Activated CD4-positive, alpha-beta memory T cell treated with anti-CD3 and anti-CD28 coated beads for 36 hours (primary cell): ENCODE results near the gene CEMIP2. TPM values are rescaled to one million over a fixed set of nuclear protein-coding genes. Genes with fewer than 3 reads are reported as not detected.
A peak's percentile ranks its signal among the peaks of the same experiment; 100 is the strongest.

Experiments used
- CTCF ChIA-PET: fragments of 350-600 bp; sonication (Branson Sonifier 250); formaldehyde crosslinking; loops from one replicate; lab custom pipeline; 2021; ENCODE audit warnings: antibody characterized with exemption, inconsistent platforms; lab: Charles Lee
- POLR2A ChIA-PET: fragments of 350-600 bp; sonication (Branson Sonifier 250); formaldehyde crosslinking; loops from one replicate; lab custom pipeline; 2021; ENCODE audit warnings: antibody characterized with exemption; lab: Charles Lee
- DNase-seq: peaks from one replicate; pipeline ENCODE4 v3.0.0-alpha.2; 2020
- H3K27ac Mint-ChIP-seq: one replicate; pipeline ENCODE4 v1.8.0; 2021; ENCODE audit warnings: mixed read lengths
- H3K27me3 Mint-ChIP-seq: one replicate; pipeline ENCODE4 v1.8.0; 2021; ENCODE audit warnings: mixed read lengths
- H3K36me3 Mint-ChIP-seq: one replicate; pipeline ENCODE4 v1.8.0; 2021; ENCODE audit warnings: mixed read lengths
- H3K4me1 Mint-ChIP-seq: one replicate; pipeline ENCODE4 v1.8.0; 2021; ENCODE audit warnings: low read depth, mixed read lengths
- H3K4me3 Mint-ChIP-seq: one replicate; pipeline ENCODE4 v1.8.0; 2021; ENCODE audit warnings: mild to moderate bottlenecking, mixed read lengths
- H3K9me3 Mint-ChIP-seq: one replicate; pipeline ENCODE4 v1.8.0; 2021; ENCODE audit warnings: mixed read lengths
- intact Hi-C: fragments of 100-400 bp; cut with micrococcal nuclease; formaldehyde crosslinking; loops from one replicate; pipeline ENCODE4 v1.15.1; 2023
- total RNA-seq, 2 experiments: library from RNA; stranded (reverse); gene quantifications; one replicate each; pipeline ENCODE4 v1.2.3, GENCODE V29; 2021

CEMIP2 gene
- total RNA-seq, 2 experiments from 2014 or later, result 56.5 to 70.1 TPM

DNA sequence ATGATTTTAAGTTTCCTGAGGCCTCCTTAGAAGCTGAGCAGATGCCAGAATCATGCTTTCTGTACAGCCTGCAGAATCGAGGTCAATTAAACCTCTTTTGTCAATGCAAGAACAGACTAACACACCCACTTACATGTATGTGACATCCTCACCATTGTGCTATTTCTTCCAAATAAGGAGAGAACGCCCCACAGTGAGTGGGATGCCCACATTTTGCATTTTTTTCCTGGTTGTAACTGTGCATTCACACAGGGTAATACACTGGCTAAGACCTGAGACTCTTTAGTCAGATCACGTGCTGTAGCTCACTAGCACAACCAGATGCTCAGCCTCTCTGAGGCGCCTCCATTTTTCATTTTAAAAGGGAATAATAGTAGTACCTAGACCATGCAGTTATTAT lies 4.4 kb upstream of the CEMIP2 start:
- ChIA-PET POLR2A (no interaction called here), CTCF (no interaction called here)
- Mint-ChIP-seq H3K4me1 (peaks cover 7% of the 10 kb centered on the region), H3K27ac (no peak overlapping the region), H3K9me3 (no peaks in the 10 kb centered on the region), H3K36me3 (peaks cover under 1% of the 10 kb centered on the region), H3K27me3 (no peaks in the 10 kb centered on the region), H3K4me3 (no peak overlapping the region)
- DNase-seq, result no peak
- intact Hi-C loops, result no loop called here

DNA sequence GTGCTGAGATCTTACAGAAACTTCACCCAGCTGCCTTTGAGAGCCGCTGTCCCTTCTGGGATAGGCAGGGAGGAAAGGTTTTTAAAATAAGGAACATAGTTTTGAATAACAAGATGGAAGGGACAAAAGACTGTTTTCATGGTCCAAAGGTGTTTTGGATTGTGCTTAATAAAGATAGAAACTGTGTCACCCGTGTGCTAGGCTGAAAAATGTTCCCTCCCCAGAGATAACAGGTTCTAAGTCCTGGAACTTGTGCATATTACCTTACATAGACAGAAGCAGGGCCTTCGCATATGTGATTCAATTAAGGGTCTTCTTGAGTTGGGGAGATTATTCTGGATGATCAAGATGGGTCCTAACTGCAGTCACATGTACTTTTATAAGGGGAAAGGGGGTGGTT lies 1.9 kb upstream of the CEMIP2 start:
- Mint-ChIP-seq H3K27ac (no peak overlapping the region), H3K36me3 (peaks cover 13% of the 10 kb centered on the region), H3K4me1 (peaks cover 16% of the 10 kb centered on the region), H3K27me3 (no peaks in the 10 kb centered on the region), H3K4me3 (peak overlapping the region; percentile 76), H3K9me3 (no peaks in the 10 kb centered on the region)
- ChIA-PET POLR2A (interaction anchor here (6.0 kb wide), 1 partner anchor 13 kb away, joined by 54 read pairs; no protein-coding TSS in a partner anchor), CTCF (interaction anchor here (0.7 to 4.5 kb wide), 8 partner anchors 11 to 255 kb away, joined by 3 to 56 read pairs (median 4); no protein-coding TSS in a partner anchor)
- intact Hi-C loops, result no loop called here
- no peak for DNase-seq

DNA sequence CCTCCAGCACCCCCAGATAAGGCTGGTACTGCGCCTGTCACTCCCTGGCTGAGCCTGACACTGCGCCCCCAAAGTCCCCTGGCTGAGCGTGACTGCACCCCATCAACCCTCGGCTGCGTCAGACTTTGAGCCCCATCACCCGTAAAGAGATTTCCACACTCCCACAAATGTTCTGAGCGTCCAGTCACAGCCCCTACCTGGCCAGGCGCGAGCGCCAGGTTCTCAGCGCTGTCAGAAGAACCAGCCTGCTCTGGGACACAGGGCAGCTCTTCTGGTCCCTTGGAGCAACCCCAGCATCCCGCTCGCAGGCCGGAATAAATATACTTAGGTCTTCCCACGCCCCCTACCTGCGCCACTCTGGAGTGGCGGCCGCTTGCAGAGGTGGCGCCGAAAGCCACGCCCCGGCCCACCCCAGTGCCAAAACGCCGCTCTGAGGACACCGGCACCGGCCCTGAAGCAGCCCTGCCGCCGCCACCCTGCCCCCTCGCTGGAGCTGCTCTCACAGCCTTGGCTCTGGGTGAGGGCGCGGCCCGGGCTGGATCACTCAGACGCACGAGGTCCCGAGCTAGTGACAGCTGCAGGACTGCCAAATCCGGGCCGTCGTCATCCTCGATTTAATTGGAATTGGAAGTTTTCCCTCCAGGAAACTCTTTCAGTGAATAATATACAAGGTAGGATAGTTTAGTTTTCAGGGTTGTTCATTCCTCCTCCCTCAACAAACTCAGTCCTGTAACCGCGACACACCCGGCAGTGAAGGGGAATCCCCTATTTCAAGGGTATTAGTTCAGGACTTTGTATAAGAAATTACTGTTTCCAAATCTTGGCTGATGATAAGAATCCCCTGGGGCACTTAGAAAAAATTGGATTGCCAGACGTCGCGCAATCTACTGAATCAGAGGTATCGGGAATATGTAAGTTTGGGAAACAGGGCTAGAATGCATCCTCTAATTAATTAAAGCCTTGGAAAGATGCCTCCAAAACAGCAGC lies 1.2 kb upstream of the CEMIP2 start:
- no peaks in the 10 kb centered on the region for H3K9me3 Mint-ChIP-seq
- H3K4me1 Mint-ChIP-seq, result peaks cover 21% of the 10 kb centered on the region
- H3K4me3 Mint-ChIP-seq, result peak overlapping the region; percentile 76
- peak; percentile 76 for DNase-seq
- peaks cover 13% of the 10 kb centered on the region for H3K36me3 Mint-ChIP-seq
- CTCF ChIA-PET, result interaction anchor here (0.6 to 4.5 kb wide), 13 partner anchors 12 to 485 kb away, joined by 3 to 56 read pairs (median 4); no protein-coding TSS in a partner anchor
- POLR2A ChIA-PET, result interaction anchor here (1.0 to 6.0 kb wide), 4 partner anchors 14 to 84 kb away, joined by 3 to 54 read pairs (median 4); no protein-coding TSS in a partner anchor
- H3K27me3 Mint-ChIP-seq, result no peaks in the 10 kb centered on the region
- intact Hi-C loops, result loop anchor here (1.0 to 5.0 kb wide), 13 partner anchors 35 to 1383 kb away; partner anchors contain the start of genes ANXA1 and KLF9
- peak overlapping the region; percentile 65 for H3K27ac Mint-ChIP-seq

DNA sequence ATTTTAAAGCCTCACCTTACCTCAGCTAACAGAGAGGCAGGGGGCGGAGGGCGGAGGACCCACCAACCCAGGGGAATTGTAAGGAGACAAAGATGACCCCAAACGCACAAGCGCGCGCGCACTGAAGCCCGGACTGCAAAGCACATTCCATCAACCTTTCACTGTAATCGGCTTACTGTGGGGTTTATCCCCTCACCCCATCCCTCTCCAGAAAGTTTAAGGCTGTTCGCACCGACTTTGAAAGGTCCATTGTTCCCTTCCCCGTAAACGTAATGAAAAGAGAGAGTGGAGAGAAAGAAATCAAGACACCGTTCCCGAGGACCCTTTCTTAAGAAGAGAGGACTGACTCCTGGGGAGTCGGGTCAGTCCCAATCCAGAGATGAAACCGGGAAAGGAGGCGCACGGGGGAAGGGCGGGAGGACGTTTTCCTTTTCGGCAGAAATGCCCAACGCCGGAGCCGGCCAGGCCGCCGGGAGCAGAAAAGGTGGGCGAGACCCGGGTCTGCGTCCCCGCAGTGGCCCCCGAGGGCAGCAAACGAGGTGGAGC lies 464 bp downstream of the CEMIP2 start:
- Mint-ChIP-seq H3K9me3 (no peaks in the 10 kb centered on the region), H3K4me3 (peak overlapping the region; percentile 87), H3K36me3 (peaks cover 13% of the 10 kb centered on the region), H3K27ac (peak overlapping the region; percentile 91), H3K4me1 (peaks cover 36% of the 10 kb centered on the region), H3K27me3 (no peaks in the 10 kb centered on the region)
- peak; percentile 32 for DNase-seq
- CTCF ChIA-PET, result interaction anchor here (0.6 to 4.5 kb wide), 8 partner anchors 13 to 484 kb away, joined by 3 to 56 read pairs (median 5); no protein-coding TSS in a partner anchor
- POLR2A ChIA-PET, result interaction anchor here (1.4 to 6.0 kb wide), 9 partner anchors 13 to 598 kb away, joined by 3 to 54 read pairs (median 4); partner anchors contain the start of genes ABHD17B and C9orf85
- intact Hi-C loops, result loop anchor here (1.0 to 5.0 kb wide), 11 partner anchors 19 to 1384 kb away; partner anchors contain the start of genes ANXA1 and KLF9

DNA sequence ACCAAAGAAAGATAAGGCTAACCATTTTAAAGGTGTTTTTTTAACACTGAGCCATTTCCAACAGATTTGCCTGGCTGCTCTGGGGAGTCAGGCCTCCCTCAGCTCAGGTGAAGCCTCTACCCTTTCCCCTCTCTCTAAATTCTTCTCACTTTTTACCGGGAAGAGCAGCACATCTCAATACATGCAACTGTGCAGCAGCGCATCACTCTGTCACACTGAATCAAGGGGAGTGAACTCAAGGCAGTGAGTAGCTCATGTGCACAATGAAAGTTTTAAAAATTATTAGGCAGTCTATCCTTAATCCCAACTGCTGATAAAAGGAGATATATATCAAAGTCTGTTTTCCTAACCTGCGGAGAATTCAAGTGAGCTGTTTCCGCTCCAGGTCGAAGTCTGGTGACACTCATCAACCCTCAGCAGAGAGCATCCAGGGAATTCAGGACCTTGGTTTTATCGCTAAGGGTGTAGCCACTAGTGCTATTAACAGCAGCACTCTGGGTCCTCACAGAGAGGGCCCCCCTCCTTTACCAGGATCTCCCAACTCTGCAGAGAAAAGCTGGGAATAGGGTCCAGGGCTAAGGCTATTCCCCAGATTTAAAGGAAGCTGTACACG lies 1.0 kb downstream of the CEMIP2 start:
- POLR2A ChIA-PET, result interaction anchor here (0.7 to 6.0 kb wide), 13 partner anchors 11 to 598 kb away, joined by 3 to 54 read pairs (median 4); partner anchors contain the start of genes ABHD17B and C9orf85
- H3K4me1 Mint-ChIP-seq, result peaks cover 41% of the 10 kb centered on the region

DNA sequence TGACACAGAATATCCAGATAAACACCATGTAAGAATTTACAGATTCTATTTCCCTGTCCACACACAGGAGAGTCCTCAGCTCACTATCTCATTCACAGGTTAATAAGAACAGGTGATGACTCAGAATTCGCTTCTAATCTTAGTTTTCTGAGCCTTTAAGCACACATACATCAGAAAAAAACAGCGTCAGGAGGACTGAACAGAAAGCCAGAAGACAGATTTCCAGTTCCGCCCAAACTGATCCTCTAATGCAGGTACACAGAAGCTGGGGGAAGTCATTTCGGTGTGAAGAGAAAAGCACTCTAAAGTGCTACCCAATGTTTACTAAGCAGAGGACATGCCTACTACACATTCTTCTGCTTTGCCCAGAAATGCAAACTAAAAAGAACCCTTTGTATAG lies 1.6 kb downstream of the CEMIP2 start:
- no peaks in the 10 kb centered on the region for H3K27me3 Mint-ChIP-seq
- H3K27ac Mint-ChIP-seq, result peak overlapping the region; percentile 91
- DNase-seq, result peak; percentile 58
- ChIA-PET POLR2A (interaction anchor here (0.6 to 6.0 kb wide), 15 partner anchors 12 to 149 kb away, joined by 3 to 54 read pairs (median 4); partner anchors contain the start of genes ABHD17B and C9orf85), CTCF (interaction anchor here (1.1 to 4.5 kb wide), 8 partner anchors 14 to 258 kb away, joined by 3 to 56 read pairs (median 4); no protein-coding TSS in a partner anchor)
- intact Hi-C loops, result loop anchor here (1.0 to 5.0 kb wide), 12 partner anchors 17 to 1386 kb away; partner anchors contain the start of genes ABHD17B, ANXA1, C9orf85 and KLF9
- H3K9me3 Mint-ChIP-seq, result no peaks in the 10 kb centered on the region
- peaks cover 47% of the 10 kb centered on the region for H3K4me1 Mint-ChIP-seq
- H3K4me3 Mint-ChIP-seq, result peak overlapping the region; percentile 87
- peaks cover 13% of the 10 kb centered on the region for H3K36me3 Mint-ChIP-seq

More for the DNA sequence above, 1.0 kb downstream of the CEMIP2 start:
- no peaks in the 10 kb centered on the region for H3K9me3 Mint-ChIP-seq
- peak overlapping the region; percentile 91 for H3K27ac Mint-ChIP-seq
- CTCF ChIA-PET, result interaction anchor here (0.8 to 4.5 kb wide), 9 partner anchors 14 to 258 kb away, joined by 3 to 56 read pairs (median 4); no protein-coding TSS in a partner anchor
- peaks cover 13% of the 10 kb centered on the region for H3K36me3 Mint-ChIP-seq
- intact Hi-C loops, result loop anchor here (2.0 to 5.0 kb wide), 8 partner anchors 18 to 1385 kb away; partner anchors contain the start of genes ANXA1 and KLF9
- peak overlapping the region; percentile 87 for H3K4me3 Mint-ChIP-seq
- no peak for DNase-seq
- H3K27me3 Mint-ChIP-seq, result no peaks in the 10 kb centered on the region

DNA sequence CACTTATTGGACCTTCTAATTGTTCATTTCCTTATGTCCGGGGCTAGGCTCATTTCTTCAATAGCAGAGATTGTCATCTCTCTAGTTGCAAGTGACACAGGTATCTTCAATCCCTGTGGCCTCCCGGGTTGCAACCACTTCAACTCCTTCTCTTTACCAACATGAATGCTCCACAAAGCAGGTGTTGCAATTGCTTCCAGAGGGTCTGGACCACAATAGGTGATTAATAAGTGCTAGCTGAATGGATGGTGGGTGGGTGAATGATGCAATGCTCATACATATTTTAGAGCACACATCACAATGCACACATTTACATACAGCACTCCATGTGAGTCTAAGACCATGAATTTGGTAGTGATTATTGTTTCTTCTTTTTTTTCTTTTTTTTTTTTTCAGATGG lies 2.6 kb downstream of the CEMIP2 start:
- CTCF ChIA-PET, result interaction anchor here (0.5 to 1.2 kb wide), 2 partner anchors 15 to 162 kb away, joined by 3 read pairs; no protein-coding TSS in a partner anchor
- Mint-ChIP-seq H3K36me3 (peaks cover 17% of the 10 kb centered on the region), H3K27ac (peak overlapping the region; percentile 91), H3K27me3 (no peaks in the 10 kb centered on the region), H3K4me3 (peak overlapping the region; percentile 87), H3K9me3 (no peaks in the 10 kb centered on the region), H3K4me1 (peaks cover 56% of the 10 kb centered on the region)
- peak; percentile 54 for DNase-seq
- intact Hi-C loops, result loop anchor here (1.0 to 5.0 kb wide), 12 partner anchors 17 to 1387 kb away; partner anchors contain the start of genes ABHD17B, ANXA1, C9orf85 and KLF9
- POLR2A ChIA-PET, result interaction anchor here (0.6 to 6.0 kb wide), 7 partner anchors 13 to 127 kb away, joined by 3 to 54 read pairs (median 8); no protein-coding TSS in a partner anchor

DNA sequence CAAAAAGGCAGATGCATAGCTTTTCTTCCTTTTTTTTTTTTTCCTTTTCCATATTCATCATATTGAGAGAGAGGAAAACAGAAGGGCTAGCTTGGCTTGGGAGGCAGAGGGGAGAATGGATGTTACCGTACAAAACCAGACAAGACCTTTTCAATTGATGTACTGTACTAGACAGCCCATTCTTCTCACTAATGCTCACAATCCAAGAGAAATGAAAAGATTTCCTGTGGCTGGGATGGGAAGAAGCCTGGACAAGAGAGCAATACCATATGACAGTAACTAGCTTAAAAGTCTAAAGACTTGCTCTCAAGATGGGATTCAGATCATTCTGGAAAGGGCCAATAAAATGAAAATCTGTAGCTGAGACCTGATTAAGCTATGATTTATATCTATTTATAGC lies 3.4 kb downstream of the CEMIP2 start:
- no peaks in the 10 kb centered on the region for H3K27me3 Mint-ChIP-seq
- no peak for DNase-seq
- peak overlapping the region; percentile 91 for H3K27ac Mint-ChIP-seq
- no peaks in the 10 kb centered on the region for H3K9me3 Mint-ChIP-seq
- peaks cover 58% of the 10 kb centered on the region for H3K4me1 Mint-ChIP-seq
- intact Hi-C loops, result loop anchor here (5.0 kb wide), 7 partner anchors 58 to 1387 kb away; partner anchors contain the start of genes ANXA1 and KLF9
- H3K36me3 Mint-ChIP-seq, result peaks cover 20% of the 10 kb centered on the region
- peak overlapping the region; percentile 54 for H3K4me3 Mint-ChIP-seq
- POLR2A ChIA-PET, result interaction anchor here (1.1 to 6.0 kb wide), 2 partner anchors 18 to 146 kb away, joined by 3 to 54 read pairs; partner anchors contain the start of genes ABHD17B and C9orf85
- CTCF ChIA-PET, result interaction anchor here (0.9 to 1.0 kb wide), 2 partner anchors 48 to 159 kb away, joined by 3 read pairs; no protein-coding TSS in a partner anchor

DNA sequence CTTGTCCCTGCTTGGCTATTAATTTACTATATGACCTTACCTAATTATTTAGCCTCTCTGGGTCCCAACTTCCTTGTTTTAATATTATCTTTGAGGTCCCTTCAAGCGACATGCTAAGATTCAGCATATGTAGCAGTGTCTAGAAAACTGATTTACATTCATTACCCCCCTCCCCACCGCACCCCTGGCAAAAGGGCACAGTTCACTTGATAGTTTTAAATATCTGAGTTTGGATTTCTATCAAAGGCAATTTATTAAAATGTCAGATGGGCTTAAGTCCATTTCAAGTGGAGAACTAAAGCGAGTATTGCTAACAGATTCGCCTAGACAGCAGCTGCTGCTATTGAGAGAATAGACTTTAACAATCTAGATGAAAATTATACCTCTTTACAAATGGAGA lies 3.9 kb downstream of the CEMIP2 start:
- ChIA-PET POLR2A (interaction anchor here (0.9 to 6.0 kb wide), 3 partner anchors 19 to 147 kb away, joined by 3 to 54 read pairs (median 3); partner anchors contain the start of genes ABHD17B and C9orf85), CTCF (interaction anchor here (0.9 to 1.0 kb wide), 2 partner anchors 48 to 159 kb away, joined by 3 read pairs; no protein-coding TSS in a partner anchor)
- H3K36me3 Mint-ChIP-seq, result peaks cover 22% of the 10 kb centered on the region
- no peaks in the 10 kb centered on the region for H3K9me3 Mint-ChIP-seq
- peak overlapping the region; percentile 91 for H3K27ac Mint-ChIP-seq
- no peaks in the 10 kb centered on the region for H3K27me3 Mint-ChIP-seq
- intact Hi-C loops, result no loop called here
- H3K4me1 Mint-ChIP-seq, result peaks cover 55% of the 10 kb centered on the region
- no peak for DNase-seq
- H3K4me3 Mint-ChIP-seq, result peak overlapping the region; percentile 54

DNA sequence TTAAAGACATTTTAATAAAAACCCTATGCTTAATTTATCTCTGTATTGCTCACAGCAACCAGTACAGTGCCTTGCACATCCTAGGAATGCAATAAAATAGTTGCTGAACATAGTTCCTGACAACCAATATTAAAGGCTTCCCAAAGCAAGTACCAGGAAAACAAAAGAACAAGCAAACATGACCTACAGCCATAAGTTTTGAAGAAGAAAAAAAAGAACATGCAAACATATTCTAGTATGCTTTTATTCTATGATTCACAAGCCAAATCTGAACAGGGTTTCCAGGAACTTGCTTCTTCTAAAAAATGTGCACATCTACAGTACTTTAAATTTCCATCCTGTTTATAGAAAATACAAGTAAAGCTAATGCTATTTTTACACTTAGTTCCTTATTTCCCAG lies 4.5 kb downstream of the CEMIP2 start:
- ChIA-PET POLR2A (interaction anchor here (0.9 to 1.1 kb wide), 2 partner anchors 19 to 147 kb away, joined by 3 read pairs; partner anchors contain the start of genes ABHD17B and C9orf85), CTCF (no interaction called here)
- intact Hi-C loops, result no loop called here
- Mint-ChIP-seq H3K4me3 (peak overlapping the region; percentile 52), H3K27ac (peak overlapping the region; percentile 91), H3K36me3 (peaks cover 23% of the 10 kb centered on the region), H3K4me1 (peaks cover 61% of the 10 kb centered on the region), H3K9me3 (no peaks in the 10 kb centered on the region), H3K27me3 (no peaks in the 10 kb centered on the region)
- no peak for DNase-seq
